ENCODE data around the gene PSMB7.

The PSMB7 gene

GRCh38 chr9:124337562-124337961, 77.7 kb downstream of the PSMB7 start:
- no peak for TF ChIP-seq CTCF (conservative IDR thresholded peaks at IDR 0.05; ENCODE audit: control insufficient read depth, insufficient read depth, low read depth, low read length)
- no peak for DNase-seq (ENCODE audit: low read depth)
- no peak overlapping the region for H3K4me3 ChIP-seq (ENCODE audit: control insufficient read depth, low read depth, low read length)

- no peak for DNase-seq (ENCODE audit: low read depth)
- no peak overlapping the region for H3K4me3 ChIP-seq (ENCODE audit: control insufficient read depth, low read depth, low read length)
- TF ChIP-seq CTCF (conservative IDR thresholded peaks at IDR 0.05; ENCODE audit: control insufficient read depth, insufficient read depth, low read depth, low read length), result no peak
These were observed 79.9 kb downstream of the PSMB7 start for GRCh38 chr9:124335320-124335707.

- TF ChIP-seq CTCF (conservative IDR thresholded peaks at IDR 0.05; ENCODE audit: control insufficient read depth, insufficient read depth, low read depth, low read length), result no peak
- DNase-seq (ENCODE audit: low read depth), result no peak
- H3K4me3 ChIP-seq (ENCODE audit: control insufficient read depth, low read depth, low read length), result no peak overlapping the region
These were observed 80.5 kb downstream of the PSMB7 start for GRCh38 chr9:124334568-124335319.

- DNase-seq (ENCODE audit: low read depth), result no peak
- H3K4me3 ChIP-seq (ENCODE audit: control insufficient read depth, low read depth, low read length), result no peak overlapping the region
- TF ChIP-seq CTCF (conservative IDR thresholded peaks at IDR 0.05; ENCODE audit: control insufficient read depth, insufficient read depth, low read depth, low read length), result no peak
These were observed 82.1 kb downstream of the PSMB7 start for GRCh38 chr9:124333203-124333579.

GRCh38 chr9:124332361-124333202, 82.7 kb downstream of the PSMB7 start:
- no peak overlapping the region for H3K4me3 ChIP-seq (ENCODE audit: control insufficient read depth, low read depth, low read length)
- no peak for DNase-seq (ENCODE audit: low read depth)
- TF ChIP-seq CTCF (conservative IDR thresholded peaks at IDR 0.05; ENCODE audit: control insufficient read depth, insufficient read depth, low read depth, low read length), result no peak

GRCh38 chr9:124331580-124331979, 83.7 kb downstream of the PSMB7 start:
- no peak for DNase-seq (ENCODE audit: low read depth)
- no peak overlapping the region for H3K4me3 ChIP-seq (ENCODE audit: control insufficient read depth, low read depth, low read length)
- TF ChIP-seq CTCF (conservative IDR thresholded peaks at IDR 0.05; ENCODE audit: control insufficient read depth, insufficient read depth, low read depth, low read length), result no peak
